G401 (cell line): ENCODE measurements around the gene RNF213. TPM values are rescaled to one million over a fixed set of nuclear protein-coding genes. Genes with fewer than 3 reads are reported as not detected.
"Not testable (repeated sequence)": the region's sequence is repeated elsewhere in the genome, so short reads cannot be mapped to it uniquely, and the experiment has no call there.

ENCODE experiments used
- DNase-seq: peaks from one replicate; pipeline ENCODE4 v3.0.0-alpha.2; 2015; ENCODE audit warnings: low spot score
- in situ Hi-C: cut with HindIII; loops from 2 replicates; pipeline ENCODE4 v1.10.0; 2016; ENCODE audit warnings: low sequenced_read_pairs, mixed read lengths
- total RNA-seq: library from RNA; depleted of rRNA; stranded (reverse); fragments of >200 nt; shearing (Covaris generic); gene quantifications from 2 replicates; pipeline ENCODE4 v1.2.3, GENCODE V29; 2014

The RNF213 gene
- total RNA-seq, 1 experiment from 2014 or later, result 15.2 TPM

- no peak for DNase-seq
- in situ Hi-C loops, result no loop called here
Observed at GRCh38 chr17:80263253-80264204, 2.9 kb downstream of the RNF213 start.

- in situ Hi-C loops, result no loop called here
- DNase-seq, result no peak
Observed at GRCh38 chr17:80264205-80265075, 3.8 kb downstream of the RNF213 start.

GRCh38 chr17:80265205-80266068 lies 4.8 kb downstream of the RNF213 start:
- in situ Hi-C loops, result no loop called here
- no peak for DNase-seq

GRCh38 chr17:80267391-80267790 lies 6.7 kb downstream of the RNF213 start:
- no peak for DNase-seq
- in situ Hi-C loops, result no loop called here

- in situ Hi-C loops, result no loop called here
- no peak for DNase-seq
Observed at GRCh38 chr17:80268427-80268826, 7.8 kb downstream of the RNF213 start.

GRCh38 chr17:80269405-80269807 lies 8.8 kb downstream of the RNF213 start:
- no peak for DNase-seq
- in situ Hi-C loops, result no loop called here

- peak; percentile 45 for DNase-seq
- in situ Hi-C loops, result no loop called here
Observed at GRCh38 chr17:80270104-80270503, 9.5 kb downstream of the RNF213 start.

GRCh38 chr17:80270836-80271235 lies 10.2 kb downstream of the RNF213 start:
- in situ Hi-C loops, result no loop called here

GRCh38 chr17:80272366-80272765 lies 11.7 kb downstream of the RNF213 start:
- no peak for DNase-seq

More at GRCh38 chr17:80270836-80271235, 10.2 kb downstream of the RNF213 start:
- DNase-seq, result no peak

GRCh38 chr17:80274331-80274730 lies 13.7 kb downstream of the RNF213 start:
- no peak for DNase-seq
- in situ Hi-C loops, result no loop called here

More at GRCh38 chr17:80272366-80272765, 11.7 kb downstream of the RNF213 start:
- in situ Hi-C loops, result no loop called here

GRCh38 chr17:80274871-80275449 lies 14.3 kb downstream of the RNF213 start:
- no peak for DNase-seq
- in situ Hi-C loops, result no loop called here

GRCh38 chr17:80275857-80276256 lies 15.2 kb downstream of the RNF213 start:
- DNase-seq, in situ Hi-C loops: not testable (repeated sequence)

- DNase-seq, result no peak
- in situ Hi-C loops, result no loop called here
Observed at GRCh38 chr17:80277751-80278671, 17.4 kb downstream of the RNF213 start.

- in situ Hi-C loops, result no loop called here
- no peak for DNase-seq
Observed at GRCh38 chr17:80279895-80280294, 19.2 kb downstream of the RNF213 start.

- no peak for DNase-seq
- in situ Hi-C loops, result no loop called here
Observed at GRCh38 chr17:80281516-80281915, 20.9 kb downstream of the RNF213 start.

- in situ Hi-C loops, result no loop called here
- DNase-seq, result no peak
Observed at GRCh38 chr17:80283116-80283852, 22.6 kb downstream of the RNF213 start.

GRCh38 chr17:80284631-80285030 lies 24.0 kb downstream of the RNF213 start:
- in situ Hi-C loops, result no loop called here
- no peak for DNase-seq
